HG03342 (cell line): ENCODE measurements around the gene ATP6V0E1.
"Not testable (repeated sequence)": the region's sequence is repeated elsewhere in the genome, so short reads cannot be mapped to it uniquely, and the experiment has no call there.

Experiments used
- ATAC-seq: cut with Tn5 transposase; IDR thresholded peaks from one replicate; pipeline ENCODE4 v1.9.1; 2021; ENCODE audit warnings: mild to moderate bottlenecking, moderate library complexity; ENCODE audit not compliant: unreplicated experiment

Gene ATP6V0E1

DNA sequence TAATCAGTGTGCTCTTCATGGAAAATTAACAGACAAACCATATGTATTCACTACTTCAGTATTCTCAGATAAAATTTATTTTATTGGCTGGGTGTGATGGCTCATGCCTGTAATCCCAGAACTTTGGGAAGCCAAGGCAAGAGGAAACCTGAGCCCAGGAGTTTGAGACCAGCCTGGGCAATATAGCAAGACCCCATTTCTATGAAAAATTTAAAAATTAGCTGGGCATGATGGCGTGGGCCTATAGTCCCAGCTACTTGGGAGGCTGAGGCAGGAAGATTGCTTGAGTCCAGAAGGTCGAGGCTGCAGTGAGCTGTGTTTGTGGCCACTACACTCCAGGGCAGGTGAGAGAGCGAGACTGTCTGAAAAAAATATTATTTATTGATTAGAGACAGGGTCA, 49.2 kb downstream of the ATP6V0E1 start:
- ATAC-seq = no peak

DNA sequence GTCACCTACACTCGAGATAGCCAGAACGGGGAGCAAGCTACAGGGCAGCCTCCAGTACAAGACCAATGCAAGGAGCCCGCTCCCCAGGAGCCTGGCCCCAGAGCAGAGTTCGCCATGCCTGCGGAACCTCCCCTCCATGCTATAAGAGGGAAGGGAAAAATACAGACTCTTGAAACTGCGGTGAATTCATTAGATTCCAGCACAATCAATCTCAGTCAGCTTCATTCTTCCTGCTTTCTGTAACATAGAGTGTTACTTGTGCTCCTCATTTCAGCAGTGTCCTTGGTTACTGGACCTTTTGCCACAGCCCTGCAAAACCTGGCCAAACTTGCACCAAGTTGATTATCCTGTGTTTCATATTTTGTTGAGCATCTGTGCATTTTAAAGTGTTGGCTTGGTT, 50.4 kb downstream of the ATP6V0E1 start:
- no peak for ATAC-seq

DNA sequence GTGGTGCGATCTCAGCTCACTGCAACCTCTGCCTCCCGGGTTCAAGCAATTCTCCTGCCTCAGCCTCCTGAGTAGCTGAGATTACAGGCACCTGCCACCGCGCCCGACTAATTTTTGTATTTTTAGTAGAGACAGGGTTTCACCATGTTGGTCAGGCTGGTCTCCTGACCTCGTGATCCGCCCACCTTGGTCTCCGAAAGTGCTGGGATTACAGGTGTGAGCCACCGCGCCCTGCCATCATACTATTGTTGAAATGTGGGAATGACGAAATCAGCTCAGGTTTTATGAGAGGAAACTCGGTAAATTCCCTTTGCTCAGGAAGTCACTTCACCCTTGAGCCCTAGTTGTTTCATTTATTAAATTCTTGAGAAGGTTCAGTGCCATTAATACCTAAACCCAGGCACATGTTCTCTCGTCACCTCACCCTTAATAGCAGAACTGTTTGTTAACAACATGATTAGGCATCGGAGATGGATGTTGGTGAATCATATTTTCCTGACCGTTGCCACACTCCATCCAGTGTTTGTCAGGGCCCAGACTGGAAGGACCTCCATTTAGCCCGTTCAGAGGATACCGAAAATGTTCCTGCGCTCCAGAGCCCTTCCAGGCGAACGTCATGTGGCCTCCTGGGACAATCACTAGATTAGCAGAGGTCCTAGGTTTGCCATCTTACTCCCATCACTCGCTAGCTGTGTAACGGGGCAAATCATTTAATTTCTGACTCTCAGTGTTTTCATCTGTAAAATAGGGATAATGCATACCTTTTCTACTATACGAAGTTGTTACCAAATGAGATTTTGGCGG, 52.5 kb downstream of the ATP6V0E1 start:
- ATAC-seq = peak; percentile 55

DNA sequence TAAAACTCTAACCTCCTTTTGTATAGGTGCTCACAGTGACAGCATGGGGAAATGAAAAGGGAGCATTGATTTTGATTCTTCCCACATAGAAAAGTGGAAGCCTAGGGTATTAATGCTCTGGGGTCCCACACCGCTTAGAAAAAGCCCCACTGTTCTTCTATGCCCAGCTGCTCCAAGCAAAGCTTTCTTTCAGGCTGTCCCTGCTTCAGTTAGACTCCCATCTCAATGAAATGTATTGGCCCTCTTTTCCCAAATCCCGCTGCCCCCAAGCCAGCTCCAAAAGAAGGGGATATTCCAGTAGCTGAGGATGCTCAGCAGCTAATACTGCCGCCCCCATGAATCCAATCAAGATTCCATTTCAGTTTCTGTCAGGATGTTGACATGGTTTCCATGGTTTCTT, 55.6 kb downstream of the ATP6V0E1 start:
- no peak for ATAC-seq

DNA sequence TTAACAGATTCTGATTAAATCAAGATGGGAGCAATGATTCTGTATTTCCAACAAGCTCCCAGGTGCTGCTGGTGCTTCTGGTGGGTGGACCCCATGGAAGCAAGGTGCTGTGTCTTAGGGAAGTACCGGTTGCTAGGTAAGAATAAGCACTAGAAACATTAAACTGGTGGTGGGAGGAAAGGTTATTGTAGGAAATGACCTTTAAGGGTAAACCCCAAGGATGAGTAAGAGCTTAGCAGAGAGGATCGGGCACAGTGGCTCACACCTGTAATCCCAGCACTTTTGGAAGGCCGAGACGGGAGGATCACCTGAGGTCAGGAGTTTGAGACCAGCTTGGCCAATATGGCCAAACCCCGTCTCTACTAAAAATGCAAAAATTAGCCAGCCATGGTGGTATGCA, 56.4 kb downstream of the ATP6V0E1 start:
- no peak for ATAC-seq

DNA sequence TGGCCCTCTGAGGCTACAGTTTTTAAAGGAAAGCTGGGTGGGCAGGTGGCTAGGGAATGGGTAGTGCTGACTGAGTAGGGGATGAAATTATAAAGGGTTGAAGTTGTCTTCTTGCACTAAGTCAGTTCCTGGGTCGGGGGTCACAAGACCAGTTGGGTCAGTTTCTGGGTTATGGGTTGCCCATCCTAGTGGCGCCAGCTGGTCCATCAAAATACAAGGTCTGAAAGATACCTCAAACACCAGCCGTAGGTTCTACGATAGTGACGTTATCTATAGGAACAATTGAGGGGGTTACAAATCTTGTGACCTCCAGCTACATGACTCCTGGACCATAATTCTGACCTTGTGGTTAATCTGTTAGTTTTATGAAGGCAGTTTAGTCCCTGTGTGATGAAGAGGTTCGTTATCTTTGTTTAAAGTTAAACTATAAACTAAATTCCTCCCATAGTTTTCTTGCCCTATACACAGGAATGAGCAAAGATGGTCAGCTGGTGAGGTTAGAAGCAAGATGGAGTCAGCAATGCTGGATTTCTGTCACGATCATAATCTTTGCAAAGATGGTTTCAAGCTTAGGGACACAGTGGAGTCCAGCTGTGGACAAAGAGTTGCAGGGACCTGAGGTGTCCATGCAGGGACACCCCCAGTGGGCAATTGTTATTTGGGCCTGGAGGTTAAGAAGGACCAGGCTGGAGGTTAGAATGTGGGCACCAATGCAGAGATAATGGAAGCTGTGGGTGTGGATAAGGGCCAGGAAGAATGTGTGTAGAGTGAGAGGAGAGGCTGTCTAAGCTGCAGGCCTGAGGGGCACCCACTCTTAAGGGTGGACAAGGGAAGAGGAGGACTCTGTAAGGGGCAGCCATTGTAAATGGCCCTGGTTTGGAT, 58.6 kb downstream of the ATP6V0E1 start:
- no peak for ATAC-seq

DNA sequence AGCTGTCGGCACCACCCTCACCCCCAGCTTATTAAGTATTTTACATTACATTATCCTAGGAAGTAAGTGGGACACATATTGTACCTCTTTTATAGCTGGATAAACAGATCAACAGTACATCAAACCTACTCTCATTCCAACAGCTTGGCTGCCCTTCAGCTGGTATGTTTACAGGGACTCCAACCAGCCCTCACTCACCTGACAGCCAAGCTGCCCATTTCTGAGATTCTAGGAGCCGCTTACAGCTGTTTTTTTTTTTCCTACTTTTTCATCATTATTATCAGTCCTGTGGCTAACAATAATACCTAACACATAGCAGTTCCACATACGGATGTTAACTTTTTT, 59.2 kb downstream of the ATP6V0E1 start:
- no peak for ATAC-seq

DNA sequence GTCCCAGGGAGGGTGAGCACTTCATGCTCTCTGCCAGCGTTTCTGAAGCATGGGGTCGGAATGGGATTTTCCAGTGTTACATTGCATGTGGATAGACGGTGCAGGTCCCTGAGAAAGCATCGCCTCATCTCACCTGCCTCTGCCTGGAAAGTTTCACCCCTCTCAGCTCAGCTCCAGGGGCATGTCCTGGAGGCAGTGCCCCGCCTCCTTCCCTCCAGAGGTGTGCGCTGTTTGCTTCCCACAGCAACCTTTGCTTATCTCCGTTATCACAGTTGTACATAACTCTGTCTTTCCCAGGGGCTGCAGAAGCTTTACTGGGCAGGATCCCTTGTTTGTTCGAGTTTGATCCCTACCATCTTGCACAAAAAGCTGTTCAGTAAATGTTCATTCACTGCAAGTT, 61.9 kb downstream of the ATP6V0E1 start:
- ATAC-seq = no peak

DNA sequence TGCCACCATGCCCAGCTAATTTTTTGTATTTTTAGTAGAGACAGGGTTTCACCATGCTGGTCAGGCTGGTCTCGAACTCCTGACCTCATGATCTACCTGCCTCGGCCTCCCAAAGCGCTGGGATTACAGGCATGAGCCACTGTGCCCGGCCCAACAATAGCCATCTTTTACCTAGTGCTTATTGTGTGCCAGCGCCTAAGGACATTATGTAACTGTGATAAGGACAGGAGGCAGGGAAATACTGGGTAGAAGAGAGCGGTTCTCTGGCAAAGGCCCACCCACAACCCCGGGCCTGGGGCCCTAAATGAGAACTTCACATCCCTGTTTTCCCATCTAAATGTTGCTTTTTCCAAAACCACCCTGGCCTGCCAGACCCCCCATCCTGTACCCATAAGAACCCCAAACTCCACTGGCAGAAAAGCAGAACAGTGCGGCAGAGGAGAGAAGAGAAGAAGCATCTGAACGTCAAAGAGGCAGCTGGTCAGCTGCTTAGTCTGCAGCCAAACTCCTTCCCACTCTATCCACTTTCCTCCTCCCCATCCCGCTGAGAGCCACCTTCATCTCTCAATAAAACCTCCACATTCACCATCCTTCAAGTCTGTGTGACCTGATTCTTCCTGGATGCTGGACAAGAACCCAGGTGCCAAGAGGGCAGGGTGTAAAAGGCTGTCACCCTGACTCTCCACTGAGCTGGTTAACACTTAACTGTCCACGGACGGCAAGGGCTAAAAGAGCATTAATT, 63.7 kb downstream of the ATP6V0E1 start:
- ATAC-seq = not testable (repeated sequence)

DNA sequence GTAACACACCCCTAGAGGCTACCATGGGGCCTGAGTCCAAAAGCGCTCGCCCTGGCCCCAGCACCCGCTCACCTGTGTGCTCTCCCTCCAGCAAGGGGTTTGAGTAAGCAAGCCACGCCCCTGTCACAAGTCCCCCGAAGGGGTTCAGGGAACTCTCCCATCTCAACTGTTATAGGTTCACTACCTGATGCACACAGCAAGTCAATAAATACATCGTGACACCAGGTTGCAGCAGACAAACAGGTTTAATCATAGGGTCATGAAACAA, 64.2 kb downstream of the ATP6V0E1 start:
- no peak for ATAC-seq

DNA sequence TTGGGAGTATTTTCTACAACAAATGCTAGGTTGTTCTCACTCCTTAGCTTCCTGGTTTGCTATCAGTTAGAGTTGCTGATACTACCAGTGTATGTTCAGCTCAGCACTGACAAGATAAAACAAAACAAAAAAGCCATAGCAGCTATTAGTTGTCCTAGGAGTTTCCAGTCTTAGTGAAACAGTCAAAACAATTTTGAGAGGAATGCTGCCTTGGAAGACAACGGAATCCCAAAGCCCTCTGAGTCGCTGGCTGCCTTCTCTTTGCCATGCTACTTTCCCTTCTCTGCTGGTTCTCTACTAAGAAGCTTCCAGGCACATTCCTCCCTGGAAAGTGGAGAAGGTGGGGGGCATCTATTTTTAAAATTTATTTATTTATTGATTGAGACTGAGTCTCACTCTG, 67.2 kb downstream of the ATP6V0E1 start:
- no peak for ATAC-seq

DNA sequence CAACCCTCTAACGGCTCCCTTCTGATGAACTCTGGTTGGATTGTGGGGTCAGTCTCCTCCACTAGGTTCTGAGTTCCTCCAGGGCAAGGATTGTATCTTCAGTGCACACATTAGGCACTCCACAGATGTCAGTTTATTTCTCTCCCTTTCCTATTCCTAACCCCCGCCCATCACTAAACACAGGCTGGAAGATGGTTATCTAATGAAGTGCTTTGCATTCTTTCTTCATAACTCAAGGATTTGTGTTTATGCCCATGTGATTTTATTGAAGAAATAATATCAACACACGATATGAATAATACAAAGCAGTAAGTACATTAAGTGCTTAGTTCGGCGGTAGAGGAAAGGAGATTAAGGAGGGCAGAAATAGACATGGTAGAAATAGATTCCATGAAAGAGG, 68.2 kb downstream of the ATP6V0E1 start:
- ATAC-seq = no peak

DNA sequence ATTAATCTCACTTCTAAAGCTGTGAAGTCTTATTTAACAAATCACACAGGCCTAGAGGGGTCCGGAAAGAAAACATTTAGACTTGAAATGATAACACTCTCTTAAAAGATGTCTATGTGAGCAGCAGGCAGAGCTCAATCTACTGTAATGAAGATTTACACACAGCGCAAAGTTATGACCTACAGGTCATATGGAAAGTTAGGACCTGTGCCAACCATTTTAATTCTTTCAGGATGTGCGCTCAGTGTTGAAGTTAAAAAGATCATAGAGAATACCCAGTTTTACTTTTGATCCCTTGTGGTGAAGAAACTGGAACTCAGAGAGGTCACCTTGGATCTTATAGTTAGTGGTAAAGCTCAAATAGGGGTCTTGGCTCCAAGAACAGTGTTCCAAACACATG, 69.5 kb downstream of the ATP6V0E1 start:
- ATAC-seq = no peak

DNA sequence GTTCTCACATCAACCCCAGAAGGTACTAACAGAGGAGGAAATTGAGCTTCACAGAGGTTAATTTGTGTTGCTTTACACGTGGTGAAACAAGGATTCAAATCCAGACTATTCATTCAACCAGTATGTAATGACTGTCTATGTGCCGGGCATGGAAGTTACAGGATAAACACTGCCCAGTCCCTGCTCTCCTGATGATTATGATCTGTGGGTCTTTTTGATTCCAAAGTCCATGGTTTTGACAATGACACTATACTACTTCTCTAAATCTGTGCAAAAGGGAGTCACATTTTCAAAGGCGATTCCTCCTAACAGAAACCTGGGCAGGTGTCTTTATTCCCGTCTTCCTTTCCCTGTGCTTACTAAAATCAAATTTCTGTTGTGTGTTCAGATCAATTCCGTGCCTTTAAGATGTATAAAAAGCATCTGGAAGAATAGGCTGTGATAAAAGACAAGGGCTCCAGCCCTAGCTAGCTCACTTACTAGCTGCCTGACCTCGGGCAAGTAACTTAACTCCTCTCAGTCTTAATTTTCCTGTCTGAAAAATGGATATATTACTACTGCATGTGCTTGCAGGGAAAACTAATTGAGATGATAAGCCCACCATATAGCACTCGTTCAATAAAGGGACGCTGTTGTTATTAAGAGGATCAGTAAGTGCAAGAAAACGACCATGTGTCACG, 71.6 kb downstream of the ATP6V0E1 start:
- ATAC-seq = no peak

DNA sequence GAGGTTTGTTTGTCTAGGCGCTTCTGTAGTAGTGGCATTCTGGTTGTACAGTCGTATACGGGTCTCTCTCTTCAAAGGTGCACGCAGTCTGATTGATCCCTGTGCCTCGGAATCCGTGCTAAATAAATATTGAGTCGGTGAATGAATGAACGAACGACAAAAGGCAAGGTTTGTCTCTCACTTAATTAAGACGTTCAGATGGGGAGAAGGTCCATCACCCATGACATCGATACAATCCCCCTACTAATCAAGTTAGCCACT, 72.1 kb downstream of the ATP6V0E1 start:
- no peak for ATAC-seq

DNA sequence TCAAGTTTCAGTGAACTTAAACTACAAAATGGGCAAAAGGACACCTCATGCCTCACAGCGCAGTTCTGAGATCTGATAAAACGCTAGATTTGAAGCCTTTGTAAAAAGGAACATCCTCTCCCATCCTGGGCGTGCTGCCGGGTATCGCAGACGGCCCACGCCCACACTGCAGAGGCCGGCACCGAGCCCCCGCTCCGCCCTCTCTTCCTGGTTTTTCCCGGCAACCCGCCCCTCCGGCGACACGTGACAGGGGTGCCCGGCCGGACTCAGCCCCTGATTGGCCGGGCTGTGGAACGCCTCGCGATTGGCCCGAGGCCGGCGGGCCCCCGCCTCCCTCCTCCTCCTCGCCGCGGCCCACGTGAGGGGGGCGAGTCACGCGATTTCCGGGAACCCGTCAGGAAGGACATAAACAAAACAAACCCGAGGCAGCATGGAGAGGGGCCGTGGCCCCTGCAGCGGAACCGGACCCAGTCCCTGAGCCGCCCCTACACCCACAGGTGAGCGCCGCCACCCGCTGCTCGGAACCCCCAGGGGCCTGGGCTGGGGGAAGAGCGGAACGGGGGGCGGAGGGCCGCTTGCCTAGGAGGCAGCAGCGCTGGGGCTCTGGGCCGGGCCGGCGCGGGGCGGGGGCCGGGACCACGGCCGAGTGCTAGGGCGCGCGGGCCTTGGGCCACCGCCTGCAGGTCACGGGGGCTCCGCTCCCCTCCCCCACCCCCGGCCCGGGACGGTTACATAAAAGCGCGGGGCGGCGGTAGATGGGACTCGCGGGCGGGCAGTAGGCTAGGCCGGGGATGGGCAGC, 72.6 kb downstream of the ATP6V0E1 start, which contains the start of gene CREBRF:
CREBRF (plus strand) TSS at position 370 of the 800 bp plus-strand sequence. CDS start 24,424 bp downstream, outside the sequence.
- ATAC-seq = peak; percentile 73

DNA sequence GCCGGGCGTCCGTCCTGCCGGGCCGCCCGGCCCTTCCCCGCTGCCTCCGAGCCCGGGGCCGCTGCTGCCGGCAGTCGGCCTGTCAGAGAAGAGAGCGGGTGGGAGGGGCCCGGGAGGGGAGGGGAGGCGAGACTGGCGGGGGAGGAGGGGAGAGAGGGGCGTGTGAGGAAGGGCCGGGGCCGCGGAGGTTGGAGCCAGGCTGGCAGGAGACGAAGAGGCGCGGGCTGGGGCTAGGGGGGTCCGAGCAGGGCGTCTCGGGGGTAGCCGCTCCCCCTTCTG, 73.2 kb downstream of the ATP6V0E1 start:
- ATAC-seq = peak; percentile 19

DNA sequence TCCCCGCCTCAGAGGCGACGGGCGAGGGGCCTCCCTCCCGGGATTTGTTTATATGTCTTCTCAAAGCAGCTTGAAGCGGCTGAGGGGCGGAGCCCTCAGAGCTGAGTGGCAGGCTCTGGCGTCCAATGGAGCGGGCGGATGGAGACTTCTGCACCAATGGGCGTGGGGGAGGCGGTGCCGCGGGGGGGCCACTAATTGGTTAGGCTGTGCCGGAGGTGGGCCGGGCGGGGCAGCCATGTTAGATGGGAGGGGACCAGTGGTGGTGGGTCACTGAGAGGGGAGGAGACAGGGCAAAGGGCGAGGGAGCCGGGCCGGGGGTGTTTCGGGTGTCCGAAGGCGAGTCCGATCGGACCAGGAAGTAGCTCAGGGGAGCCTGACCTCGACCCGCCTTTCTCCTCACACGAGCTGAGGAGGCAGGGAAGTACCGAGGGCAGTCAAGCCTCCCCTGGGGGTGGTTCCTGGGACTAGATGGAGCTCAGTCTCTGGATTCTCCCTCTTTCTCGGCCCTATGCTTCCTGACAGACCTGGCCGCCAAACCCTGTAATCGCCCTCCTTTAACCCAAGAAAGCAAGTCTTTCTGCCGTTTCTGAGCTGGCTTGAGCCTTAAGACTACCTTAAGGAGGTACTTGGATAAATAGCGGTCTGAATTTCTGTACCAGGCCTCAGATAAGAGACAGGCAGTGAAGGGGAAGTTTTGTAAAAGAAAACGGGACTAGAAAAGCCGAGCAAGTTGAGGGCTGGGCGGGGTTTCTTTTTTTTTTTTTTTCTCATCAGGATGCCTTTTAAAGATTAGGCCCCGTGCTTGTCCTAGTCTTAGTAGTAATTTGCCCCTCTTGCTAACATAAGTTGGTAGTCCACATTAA, 73.7 kb downstream of the ATP6V0E1 start:
- ATAC-seq = peak; percentile 80

DNA sequence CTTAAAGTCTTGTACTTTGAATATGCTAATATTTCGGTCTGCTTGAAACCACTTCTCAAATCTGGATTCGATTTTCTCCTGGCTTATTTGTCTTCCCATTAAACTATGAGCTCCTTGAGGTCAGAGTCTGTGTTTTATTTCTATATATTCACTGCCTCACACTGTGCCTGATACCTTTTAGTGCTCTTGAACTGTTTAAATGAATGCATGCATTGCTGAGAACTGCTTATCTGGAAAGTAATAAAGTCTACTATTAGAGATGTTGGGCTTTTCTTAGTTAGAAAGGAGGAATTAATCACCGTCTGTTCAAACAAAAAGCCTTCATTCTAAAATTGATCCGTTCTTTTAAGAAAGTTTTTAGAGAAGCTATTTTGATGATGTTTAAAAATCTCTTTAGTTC, 78.6 kb downstream of the ATP6V0E1 start:
- no peak for ATAC-seq

DNA sequence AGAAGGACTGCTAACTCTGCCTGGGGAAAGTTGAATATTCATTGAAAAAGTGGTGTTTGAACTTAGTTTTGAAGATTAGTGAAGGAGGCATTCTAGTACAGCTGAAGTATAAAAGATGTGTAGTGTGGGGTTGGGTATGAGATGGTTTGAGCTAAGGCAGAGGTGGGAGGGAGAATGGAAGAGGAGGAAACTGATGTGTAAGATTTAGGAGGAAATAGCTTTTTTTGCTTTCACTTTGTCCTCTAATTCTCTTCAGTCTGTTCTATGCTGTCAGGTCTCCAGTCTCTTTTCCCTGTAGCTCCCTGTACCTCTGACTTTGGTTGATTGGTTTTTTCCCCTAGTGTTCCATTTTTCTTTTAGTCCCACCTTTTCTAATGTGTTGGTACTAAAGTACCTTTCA, 81.6 kb downstream of the ATP6V0E1 start:
- peak; percentile 72 for ATAC-seq
